ENCODE results near the gene GPT2.

Gene GPT2

DNA sequence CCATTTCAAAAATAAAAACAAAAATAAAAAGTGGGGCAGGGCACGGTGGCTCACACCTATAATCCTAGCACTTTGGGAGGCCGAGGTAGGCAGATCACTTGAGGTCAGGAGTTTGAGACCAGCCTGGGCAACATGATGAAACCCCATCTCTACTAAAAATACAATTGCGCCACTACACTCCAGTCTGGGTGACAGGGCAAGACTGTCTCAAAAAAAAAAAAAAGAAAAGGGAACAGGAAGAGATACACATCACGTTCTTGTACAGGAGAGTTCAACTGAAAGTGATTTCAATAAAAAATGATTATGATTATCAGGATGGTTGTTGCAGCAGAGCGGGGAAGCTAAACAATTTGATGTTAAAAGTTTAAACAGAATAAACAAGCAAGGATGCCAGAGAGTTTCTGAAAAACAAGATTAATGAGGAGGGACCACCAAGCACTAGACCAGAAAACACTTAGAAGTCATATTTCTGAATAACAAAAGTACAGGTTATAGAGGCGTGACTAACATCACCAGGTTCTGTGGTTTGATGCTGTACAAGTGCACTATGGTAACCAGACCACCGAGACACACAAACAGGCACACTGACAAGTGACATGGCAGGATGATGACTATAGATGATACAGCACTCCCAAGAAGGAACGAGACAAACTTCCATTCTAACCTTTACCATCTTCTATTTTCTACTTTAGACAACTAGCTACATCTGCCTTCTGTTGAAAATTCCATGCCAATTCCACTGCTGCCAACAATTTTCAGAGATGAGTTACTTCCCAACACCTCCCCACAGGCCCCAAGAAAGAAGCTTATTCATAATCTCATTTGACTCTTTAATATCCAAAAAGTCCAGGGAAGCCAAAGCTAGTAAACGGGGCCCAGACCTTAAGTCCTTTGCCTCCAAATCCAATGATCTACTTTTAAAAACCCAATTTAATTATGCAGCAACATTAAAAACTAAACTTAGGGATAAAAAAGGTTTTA lies 77.5 kb downstream of the GPT2 start:
- Histone ChIP-seq H3K9me3 (ENCODE audit: control insufficient read depth, low read length) (no peaks in the 10 kb centered on the region), H3K9ac (ENCODE audit: low read length) (peak overlapping the region; percentile 78), H3K27me3 (replicated peaks; ENCODE audit: control insufficient read depth, insufficient read depth, low read length) (no peaks in the 10 kb centered on the region), H3K36me3 (ENCODE audit: control insufficient read depth, insufficient read depth, low read length, severe bottlenecking) (peaks cover 72% of the 10 kb centered on the region), H3K4me1 (ENCODE audit: control insufficient read depth, insufficient read depth, low read length) (peaks cover 27% of the 10 kb centered on the region), H3K4me3 (ENCODE audit: low read length) (peak overlapping the region; percentile 72)
- peak; percentile 19 for DNase-seq (ENCODE audit: low read depth)

DNA sequence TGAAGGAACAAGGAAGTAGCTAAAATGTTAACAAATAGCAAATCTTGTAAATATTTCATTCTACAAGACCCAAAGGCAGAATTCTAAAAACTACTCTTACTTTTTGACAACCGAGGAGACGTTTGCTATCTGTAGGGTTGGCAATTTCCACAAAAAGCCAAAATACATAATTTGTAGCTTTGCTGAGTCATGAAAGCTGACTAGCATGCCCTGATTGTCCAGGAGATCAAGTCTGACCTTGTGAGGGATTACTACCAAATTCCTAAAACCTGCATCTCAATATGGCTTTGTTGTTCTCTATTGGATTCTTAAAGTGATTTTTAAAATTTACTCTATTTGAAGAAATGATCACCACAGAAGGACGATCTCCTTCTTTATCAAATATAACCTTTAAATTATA lies 78.5 kb downstream of the GPT2 start:
- Histone ChIP-seq H3K36me3 (ENCODE audit: control insufficient read depth, insufficient read depth, low read length, severe bottlenecking) (peaks cover 73% of the 10 kb centered on the region), H3K9me3 (ENCODE audit: control insufficient read depth, low read length) (no peaks in the 10 kb centered on the region), H3K4me1 (ENCODE audit: control insufficient read depth, insufficient read depth, low read length) (peaks cover 27% of the 10 kb centered on the region)

GRCh38 chr16:46968063-46968435 lies 83.9 kb downstream of the GPT2 start:
- DNase-seq (ENCODE audit: low read depth) = no peak
- peaks cover 84% of the 10 kb centered on the region for H3K36me3 ChIP-seq (ENCODE audit: control insufficient read depth, insufficient read depth, low read length, severe bottlenecking)

More for the DNA sequence above, 78.5 kb downstream of the GPT2 start:
- no peaks in the 10 kb centered on the region for H3K27me3 ChIP-seq (replicated peaks; ENCODE audit: control insufficient read depth, insufficient read depth, low read length)
- DNase-seq (ENCODE audit: low read depth) = peak; percentile 17
- peak overlapping the region; percentile 78 for H3K9ac ChIP-seq (ENCODE audit: low read length)
- H3K4me3 ChIP-seq (ENCODE audit: low read length) = peak overlapping the region; percentile 72

GRCh38 chr16:46970089-46970488 lies 85.9 kb downstream of the GPT2 start:
- no peaks in the 10 kb centered on the region for H3K27me3 ChIP-seq (replicated peaks; ENCODE audit: control insufficient read depth, insufficient read depth, low read length)
- no peaks in the 10 kb centered on the region for H3K9me3 ChIP-seq (ENCODE audit: control insufficient read depth, low read length)
- H3K36me3 ChIP-seq (ENCODE audit: control insufficient read depth, insufficient read depth, low read length, severe bottlenecking) = peaks cover 64% of the 10 kb centered on the region
- H3K9ac ChIP-seq (ENCODE audit: low read length) = no peak overlapping the region
- H3K4me1 ChIP-seq (ENCODE audit: control insufficient read depth, insufficient read depth, low read length) = peaks cover 42% of the 10 kb centered on the region
- no peak for DNase-seq (ENCODE audit: low read depth)
- H3K4me3 ChIP-seq (ENCODE audit: low read length) = no peak overlapping the region

More at GRCh38 chr16:46968063-46968435, 83.9 kb downstream of the GPT2 start:
- Histone ChIP-seq H3K27me3 (replicated peaks; ENCODE audit: control insufficient read depth, insufficient read depth, low read length) (no peaks in the 10 kb centered on the region), H3K9ac (ENCODE audit: low read length) (no peak overlapping the region), H3K4me3 (ENCODE audit: low read length) (no peak overlapping the region), H3K4me1 (ENCODE audit: control insufficient read depth, insufficient read depth, low read length) (peaks cover 34% of the 10 kb centered on the region), H3K9me3 (ENCODE audit: control insufficient read depth, low read length) (no peaks in the 10 kb centered on the region)

- H3K4me1 ChIP-seq (ENCODE audit: control insufficient read depth, insufficient read depth, low read length) = peaks cover 42% of the 10 kb centered on the region
- no peak for DNase-seq (ENCODE audit: low read depth)
- peak overlapping the region; percentile 89 for H3K4me3 ChIP-seq (ENCODE audit: low read length)
- H3K36me3 ChIP-seq (ENCODE audit: control insufficient read depth, insufficient read depth, low read length, severe bottlenecking) = peaks cover 52% of the 10 kb centered on the region
- H3K27me3 ChIP-seq (replicated peaks; ENCODE audit: control insufficient read depth, insufficient read depth, low read length) = no peaks in the 10 kb centered on the region
- no peaks in the 10 kb centered on the region for H3K9me3 ChIP-seq (ENCODE audit: control insufficient read depth, low read length)
- no peak overlapping the region for H3K9ac ChIP-seq (ENCODE audit: low read length)
Measured at GRCh38 chr16:46971271-46971670, 87.1 kb downstream of the GPT2 start.

DNA sequence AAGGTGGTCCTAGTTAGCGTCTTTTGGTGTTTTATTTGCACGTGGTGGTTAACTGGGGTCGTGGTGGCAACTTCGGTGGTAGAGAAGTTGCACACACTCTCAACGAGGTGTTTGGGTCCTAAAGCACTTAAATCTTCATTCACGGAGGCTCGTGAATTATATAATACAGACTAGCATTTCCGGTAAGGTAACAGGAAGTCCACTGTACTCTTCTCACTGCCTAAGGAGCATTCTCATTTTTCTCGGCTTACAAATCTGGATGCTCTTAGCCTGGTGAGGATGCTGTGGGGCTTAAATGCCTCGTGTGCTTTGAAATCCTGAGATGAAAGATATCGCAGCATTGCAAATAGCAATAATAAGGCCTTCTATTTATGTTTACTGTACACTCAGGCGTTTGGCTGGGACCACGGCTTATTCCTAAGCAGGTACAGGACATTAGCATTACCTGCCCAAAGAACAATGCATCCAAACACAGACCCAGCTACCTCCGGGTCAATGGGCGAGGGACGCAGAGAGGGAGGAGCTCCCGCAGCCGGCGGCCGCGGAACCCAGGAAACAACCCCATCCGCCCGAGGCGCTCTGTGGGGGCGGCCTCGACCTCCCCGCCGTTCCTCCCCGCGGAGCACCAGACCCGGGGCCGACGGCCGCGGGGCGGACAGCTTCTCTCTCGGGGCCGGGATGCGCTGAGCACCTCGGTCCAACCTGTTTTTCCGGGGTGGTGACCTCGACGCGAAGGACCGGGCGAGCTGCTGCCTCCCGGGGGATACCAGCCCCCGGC lies 88.5 kb downstream of the GPT2 start:
- Histone ChIP-seq H3K4me3 (ENCODE audit: low read length) (peak overlapping the region; percentile 89), H3K9me3 (ENCODE audit: control insufficient read depth, low read length) (no peaks in the 10 kb centered on the region), H3K9ac (ENCODE audit: low read length) (peak overlapping the region; percentile 97), H3K4me1 (ENCODE audit: control insufficient read depth, insufficient read depth, low read length) (peaks cover 42% of the 10 kb centered on the region), H3K27me3 (replicated peaks; ENCODE audit: control insufficient read depth, insufficient read depth, low read length) (no peaks in the 10 kb centered on the region), H3K36me3 (ENCODE audit: control insufficient read depth, insufficient read depth, low read length, severe bottlenecking) (peaks cover 38% of the 10 kb centered on the region)
- peak; percentile 71 for DNase-seq (ENCODE audit: low read depth)

GRCh38 chr16:46973207-46973995 lies 89.2 kb downstream of the GPT2 start, which contains the start of gene DNAJA2:
DNAJA2 (minus strand) TSS chr16:46973674; CDS start chr16:46973572, 102 bp downstream.
- DNase-seq (ENCODE audit: low read depth) = peak; percentile 95
- Histone ChIP-seq H3K4me1 (ENCODE audit: control insufficient read depth, insufficient read depth, low read length) (peaks cover 42% of the 10 kb centered on the region), H3K27me3 (replicated peaks; ENCODE audit: control insufficient read depth, insufficient read depth, low read length) (no peaks in the 10 kb centered on the region), H3K36me3 (ENCODE audit: control insufficient read depth, insufficient read depth, low read length, severe bottlenecking) (peaks cover 30% of the 10 kb centered on the region), H3K4me3 (ENCODE audit: low read length) (peak within 1 kb of the TSS; percentile 89), H3K9me3 (ENCODE audit: control insufficient read depth, low read length) (no peaks in the 10 kb centered on the region), H3K9ac (ENCODE audit: low read length) (peak within 1 kb of the TSS; percentile 97)

GRCh38 chr16:46973996-46974324 lies 89.8 kb downstream of the GPT2 start:
- peaks cover 42% of the 10 kb centered on the region for H3K4me1 ChIP-seq (ENCODE audit: control insufficient read depth, insufficient read depth, low read length)
- peak overlapping the region; percentile 97 for H3K9ac ChIP-seq (ENCODE audit: low read length)
- H3K27me3 ChIP-seq (replicated peaks; ENCODE audit: control insufficient read depth, insufficient read depth, low read length) = no peaks in the 10 kb centered on the region
- peaks cover 25% of the 10 kb centered on the region for H3K36me3 ChIP-seq (ENCODE audit: control insufficient read depth, insufficient read depth, low read length, severe bottlenecking)
- H3K9me3 ChIP-seq (ENCODE audit: control insufficient read depth, low read length) = no peaks in the 10 kb centered on the region
- peak overlapping the region; percentile 89 for H3K4me3 ChIP-seq (ENCODE audit: low read length)
- DNase-seq (ENCODE audit: low read depth) = no peak

- H3K9ac ChIP-seq (ENCODE audit: low read length) = peak overlapping the region; percentile 97
- no peaks in the 10 kb centered on the region for H3K9me3 ChIP-seq (ENCODE audit: control insufficient read depth, low read length)
- H3K27me3 ChIP-seq (replicated peaks; ENCODE audit: control insufficient read depth, insufficient read depth, low read length) = no peaks in the 10 kb centered on the region
- peak overlapping the region; percentile 89 for H3K4me3 ChIP-seq (ENCODE audit: low read length)
- peak; percentile 42 for DNase-seq (ENCODE audit: low read depth)
- peaks cover 21% of the 10 kb centered on the region for H3K36me3 ChIP-seq (ENCODE audit: control insufficient read depth, insufficient read depth, low read length, severe bottlenecking)
- H3K4me1 ChIP-seq (ENCODE audit: control insufficient read depth, insufficient read depth, low read length) = peaks cover 39% of the 10 kb centered on the region
Measured at GRCh38 chr16:46974352-46974751, 90.2 kb downstream of the GPT2 start.

DNA sequence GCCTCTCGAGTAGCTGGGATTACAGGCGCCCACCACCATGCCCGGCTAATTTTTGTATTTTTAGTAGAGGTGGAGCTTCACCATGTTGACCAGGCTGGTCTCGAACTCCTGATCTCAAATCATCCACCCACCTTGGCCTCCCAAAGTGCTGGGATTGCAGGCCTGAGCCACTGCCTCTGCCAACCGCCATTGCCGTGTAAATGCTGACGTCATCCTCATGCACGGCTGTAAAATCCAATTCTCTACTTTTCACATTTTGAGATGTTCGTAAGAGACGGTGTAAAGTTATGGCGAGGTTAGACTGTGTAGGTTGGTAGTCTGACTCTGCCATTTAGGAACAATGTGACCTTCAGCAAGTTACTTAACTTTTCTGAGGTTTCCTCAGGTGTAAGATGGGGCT lies 91.0 kb downstream of the GPT2 start:
- no peaks in the 10 kb centered on the region for H3K27me3 ChIP-seq (replicated peaks; ENCODE audit: control insufficient read depth, insufficient read depth, low read length)
- peaks cover 13% of the 10 kb centered on the region for H3K36me3 ChIP-seq (ENCODE audit: control insufficient read depth, insufficient read depth, low read length, severe bottlenecking)
- H3K4me3 ChIP-seq (ENCODE audit: low read length) = no peak overlapping the region
- H3K4me1 ChIP-seq (ENCODE audit: control insufficient read depth, insufficient read depth, low read length) = peaks cover 31% of the 10 kb centered on the region
- H3K9ac ChIP-seq (ENCODE audit: low read length) = no peak overlapping the region
- DNase-seq (ENCODE audit: low read depth) = no peak
- H3K9me3 ChIP-seq (ENCODE audit: control insufficient read depth, low read length) = no peaks in the 10 kb centered on the region

Measured in adipocyte (in vitro differentiated cells).